ENCODE measurements around the gene TCHP. TPM values are rescaled to one million over a fixed set of nuclear protein-coding genes. Genes with fewer than 3 reads are reported as not detected.
A peak's percentile ranks its signal among the peaks of the same experiment; 100 is the strongest.

Gene TCHP
- total RNA-seq, 1 donor from 2014 or later: 4.2 TPM

DNA sequence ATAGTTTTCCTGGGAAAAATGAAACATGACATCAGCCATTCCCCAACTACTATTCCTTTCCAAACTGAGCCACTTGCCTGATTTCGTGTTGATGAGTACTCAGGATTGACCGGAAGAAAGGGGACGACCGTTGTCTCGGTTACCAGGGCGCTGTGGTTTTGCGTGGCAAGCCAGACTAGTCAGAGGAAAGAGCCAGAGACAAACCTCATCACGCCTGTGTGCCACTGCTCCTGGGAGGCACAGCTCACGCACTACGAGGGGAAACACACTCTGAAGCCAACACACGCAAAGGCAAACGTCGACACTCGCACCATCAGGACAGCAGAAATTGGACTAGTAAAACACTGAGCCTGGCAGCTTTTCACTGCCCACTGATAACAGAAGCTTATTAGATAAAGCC, 61.1 kb downstream of the TCHP start:
- Histone ChIP-seq H3K27me3 (no peaks in the 10 kb centered on the region), H3K27ac (peak overlapping the region; percentile 15 to 41), H3K4me3 (no peak overlapping the region), H3K4me1 (peaks cover 0 to 2% of the 10 kb centered on the region in 2 donors), H3K9me3 (no peaks in the 10 kb centered on the region), H3K36me3 (peaks cover 46 to 81% of the 10 kb centered on the region in 2 donors)
- TF ChIP-seq, protein P1, sequence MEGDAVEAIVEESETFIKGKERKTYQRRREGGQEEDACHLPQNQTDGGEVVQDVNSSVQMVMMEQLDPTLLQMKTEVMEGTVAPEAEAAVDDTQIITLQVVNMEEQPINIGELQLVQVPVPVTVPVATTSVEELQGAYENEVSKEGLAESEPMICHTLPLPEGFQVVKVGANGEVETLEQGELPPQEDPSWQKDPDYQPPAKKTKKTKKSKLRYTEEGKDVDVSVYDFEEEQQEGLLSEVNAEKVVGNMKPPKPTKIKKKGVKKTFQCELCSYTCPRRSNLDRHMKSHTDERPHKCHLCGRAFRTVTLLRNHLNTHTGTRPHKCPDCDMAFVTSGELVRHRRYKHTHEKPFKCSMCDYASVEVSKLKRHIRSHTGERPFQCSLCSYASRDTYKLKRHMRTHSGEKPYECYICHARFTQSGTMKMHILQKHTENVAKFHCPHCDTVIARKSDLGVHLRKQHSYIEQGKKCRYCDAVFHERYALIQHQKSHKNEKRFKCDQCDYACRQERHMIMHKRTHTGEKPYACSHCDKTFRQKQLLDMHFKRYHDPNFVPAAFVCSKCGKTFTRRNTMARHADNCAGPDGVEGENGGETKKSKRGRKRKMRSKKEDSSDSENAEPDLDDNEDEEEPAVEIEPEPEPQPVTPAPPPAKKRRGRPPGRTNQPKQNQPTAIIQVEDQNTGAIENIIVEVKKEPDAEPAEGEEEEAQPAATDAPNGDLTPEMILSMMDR (IDR thresholded peaks at IDR 0.05): no peak
- no peak for DNase-seq (ENCODE audit: low spot score in 2 of 2)
- intact Hi-C loops (cut with DNase I): no loop called here

DNA sequence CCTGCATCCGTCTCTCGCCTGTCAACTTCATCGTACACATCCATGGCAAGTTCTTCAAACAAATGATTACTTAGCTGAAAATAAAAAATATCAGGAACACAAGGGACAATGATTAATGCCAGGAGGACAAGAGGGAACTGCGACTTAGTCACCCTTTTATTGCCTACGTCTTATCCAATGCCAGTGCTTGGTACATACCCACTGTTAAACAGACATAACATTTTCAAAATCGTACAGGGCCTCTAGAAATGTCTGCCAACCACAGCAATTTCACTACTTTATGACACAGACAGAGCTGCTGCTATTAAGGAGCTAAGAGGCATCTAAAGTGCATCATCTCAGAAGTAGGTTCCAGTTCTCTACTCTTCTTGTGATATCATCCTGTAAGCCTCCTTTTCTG, 61.5 kb downstream of the TCHP start:
- Histone ChIP-seq H3K9me3 (no peaks in the 10 kb centered on the region), H3K4me3 (no peak overlapping the region), H3K27ac (peak overlapping the region; percentile 15 to 41), H3K4me1 (peaks cover 0 to 2% of the 10 kb centered on the region in 2 donors), H3K36me3 (peaks cover 48 to 79% of the 10 kb centered on the region in 2 donors), H3K27me3 (no peaks in the 10 kb centered on the region)
- intact Hi-C loops (cut with DNase I): no loop called here
- TF ChIP-seq, protein P1 (IDR thresholded peaks at IDR 0.05): no peak
- no peak for DNase-seq (ENCODE audit: low spot score in 2 of 2)

DNA sequence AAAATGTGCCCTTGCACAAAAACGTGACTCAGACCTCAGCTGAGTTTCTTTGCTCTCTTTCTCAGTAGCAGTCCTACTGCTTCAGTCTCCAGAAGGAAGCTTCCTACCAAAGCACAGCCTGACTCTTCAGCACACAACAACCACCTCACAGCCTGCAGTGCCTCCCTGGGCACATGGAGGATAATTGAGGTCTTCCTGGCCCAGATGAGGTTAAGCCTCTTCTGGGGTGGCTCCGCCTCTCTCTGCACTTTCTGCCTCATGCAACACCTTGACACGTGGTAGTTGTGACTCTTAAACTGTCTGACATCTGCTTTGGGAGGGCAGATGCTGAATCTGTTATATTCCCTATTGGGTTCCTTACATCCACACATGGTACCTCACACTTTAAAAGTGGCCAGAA, 62.3 kb downstream of the TCHP start:
- no peaks in the 10 kb centered on the region for H3K27me3 ChIP-seq
- peaks cover 53 to 81% of the 10 kb centered on the region in 2 donors for H3K36me3 ChIP-seq
- TF ChIP-seq, protein P1 (IDR thresholded peaks at IDR 0.05): no peak
- intact Hi-C loops (cut with DNase I): no loop called here
- DNase-seq (ENCODE audit: low spot score in 2 of 2): no peak
- H3K27ac ChIP-seq: peak overlapping the region in 1 of 2 donors; percentile 1
- H3K4me1 ChIP-seq: peaks cover 0 to 2% of the 10 kb centered on the region in 2 donors
- H3K9me3 ChIP-seq: no peaks in the 10 kb centered on the region
- H3K4me3 ChIP-seq: no peak overlapping the region

DNA sequence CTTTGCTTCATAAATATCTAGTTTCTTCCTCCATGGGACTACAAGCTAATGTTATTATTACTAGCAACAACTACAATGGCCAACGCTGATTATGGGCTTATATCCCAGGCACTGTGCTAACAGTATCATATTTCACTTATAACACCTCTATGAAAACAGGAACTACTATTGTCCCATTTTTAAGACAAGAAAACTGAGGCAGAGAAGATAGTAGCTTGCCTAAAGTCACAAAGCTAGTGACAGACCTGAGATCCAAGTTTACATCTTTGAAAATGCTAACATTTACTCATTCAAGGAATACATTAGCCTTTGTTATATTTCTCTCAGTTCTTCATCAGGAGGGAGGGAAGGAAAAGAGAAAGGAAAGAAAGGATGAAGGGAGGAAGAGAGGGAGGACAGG, 63.3 kb downstream of the TCHP start:
- Histone ChIP-seq H3K4me3 (no peak overlapping the region), H3K36me3 (peaks cover 50 to 77% of the 10 kb centered on the region in 2 donors), H3K9me3 (no peaks in the 10 kb centered on the region), H3K27me3 (no peaks in the 10 kb centered on the region), H3K4me1 (peaks cover 0 to 2% of the 10 kb centered on the region in 2 donors), H3K27ac (peak overlapping the region in 1 of 2 donors; percentile 23)
- TF ChIP-seq, protein P1 (IDR thresholded peaks at IDR 0.05): no peak
- intact Hi-C loops (cut with DNase I): no loop called here
- no peak for DNase-seq (ENCODE audit: low spot score in 2 of 2)

DNA sequence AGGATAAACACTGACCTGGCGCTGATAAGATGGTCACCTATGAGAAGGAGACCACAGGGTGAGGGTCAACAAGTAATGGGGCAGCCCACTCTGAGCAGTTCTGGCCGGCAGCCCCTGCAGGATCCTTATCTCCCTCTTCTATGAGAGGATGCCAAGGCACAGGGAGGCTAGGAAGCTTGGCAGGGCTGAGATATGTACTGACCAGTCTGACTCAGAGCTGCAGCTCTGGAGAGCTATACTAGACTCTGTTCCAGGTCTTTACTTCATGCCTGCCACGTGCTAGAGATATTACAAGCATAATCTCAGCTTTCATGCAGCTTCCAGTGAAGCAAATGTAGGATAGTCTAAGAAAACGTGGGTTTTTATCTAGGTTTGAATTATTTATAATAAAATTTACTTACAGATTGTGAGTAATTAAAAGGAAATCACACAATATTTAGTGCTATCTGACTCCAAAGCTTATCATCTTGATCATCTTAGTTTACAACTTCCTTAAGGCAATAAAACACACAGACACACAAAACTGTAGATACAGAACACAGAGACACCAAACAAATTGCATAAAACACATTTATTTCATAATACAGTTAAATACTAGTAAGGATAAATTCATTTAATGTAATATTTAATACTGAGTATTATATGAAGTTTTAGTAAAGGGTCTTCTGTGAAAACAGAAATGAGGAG, 63.8 kb downstream of the TCHP start:
- Histone ChIP-seq H3K36me3 (peaks cover 45 to 76% of the 10 kb centered on the region in 2 donors), H3K27ac (peak overlapping the region in 1 of 2 donors; percentile 13)

More for the DNA sequence above, 63.8 kb downstream of the TCHP start:
- TF ChIP-seq, protein P1 (IDR thresholded peaks at IDR 0.05): no peak
- Histone ChIP-seq H3K9me3 (no peaks in the 10 kb centered on the region), H3K27me3 (no peaks in the 10 kb centered on the region), H3K4me3 (no peak overlapping the region), H3K4me1 (peaks cover 0 to 2% of the 10 kb centered on the region in 2 donors)
- no peak for DNase-seq (ENCODE audit: low spot score in 2 of 2)
- intact Hi-C loops (cut with DNase I): no loop called here

Measured in ascending aorta (tissue), 2 donors.